ENCODE data around the gene CASKIN1. TPM values are rescaled to one million over a fixed set of nuclear protein-coding genes. Genes with fewer than 3 reads are reported as not detected.

CASKIN1 gene
- total and polyA plus RNA-seq, 8 donors: 0.61 to 2.1 (median 1.1) TPM

DNA sequence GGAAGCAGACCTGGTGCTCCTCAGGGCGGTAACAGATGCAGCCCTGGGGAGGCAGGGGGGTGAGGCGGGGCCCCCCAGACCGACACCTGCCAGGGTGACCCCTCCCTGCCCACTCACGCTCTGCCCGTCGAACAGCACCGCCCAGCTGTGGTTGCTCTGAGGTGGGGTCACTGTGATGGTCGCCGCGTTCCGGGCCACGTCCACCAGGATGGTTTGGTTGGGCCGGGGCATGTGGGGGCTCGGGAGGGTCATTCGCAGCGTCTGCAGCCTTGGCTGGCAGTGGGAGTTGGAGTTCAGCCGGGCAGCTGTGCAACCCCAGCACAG lies 13.6 kb upstream of the CASKIN1 start:
- FAIRE-seq (no peak), DNase-seq (peak in 3 of 6 donors; percentile 41 to 76 (median 53)), ATAC-seq (no peak)
- Histone ChIP-seq H3K27ac (no peak overlapping the region), H3K9me3 (no peaks in the 10 kb centered on the region), H3K4me3 (no peak overlapping the region), H3K27me3 (no peaks in the 10 kb centered on the region), H3K4me1 (peaks cover 12 to 25% (median 18%) of the 10 kb centered on the region in 3 donors), H3K36me3 (peaks cover 0 to 23% (median 5%) of the 10 kb centered on the region in 3 donors)
- TF ChIP-seq, protein P1, sequence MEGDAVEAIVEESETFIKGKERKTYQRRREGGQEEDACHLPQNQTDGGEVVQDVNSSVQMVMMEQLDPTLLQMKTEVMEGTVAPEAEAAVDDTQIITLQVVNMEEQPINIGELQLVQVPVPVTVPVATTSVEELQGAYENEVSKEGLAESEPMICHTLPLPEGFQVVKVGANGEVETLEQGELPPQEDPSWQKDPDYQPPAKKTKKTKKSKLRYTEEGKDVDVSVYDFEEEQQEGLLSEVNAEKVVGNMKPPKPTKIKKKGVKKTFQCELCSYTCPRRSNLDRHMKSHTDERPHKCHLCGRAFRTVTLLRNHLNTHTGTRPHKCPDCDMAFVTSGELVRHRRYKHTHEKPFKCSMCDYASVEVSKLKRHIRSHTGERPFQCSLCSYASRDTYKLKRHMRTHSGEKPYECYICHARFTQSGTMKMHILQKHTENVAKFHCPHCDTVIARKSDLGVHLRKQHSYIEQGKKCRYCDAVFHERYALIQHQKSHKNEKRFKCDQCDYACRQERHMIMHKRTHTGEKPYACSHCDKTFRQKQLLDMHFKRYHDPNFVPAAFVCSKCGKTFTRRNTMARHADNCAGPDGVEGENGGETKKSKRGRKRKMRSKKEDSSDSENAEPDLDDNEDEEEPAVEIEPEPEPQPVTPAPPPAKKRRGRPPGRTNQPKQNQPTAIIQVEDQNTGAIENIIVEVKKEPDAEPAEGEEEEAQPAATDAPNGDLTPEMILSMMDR (IDR thresholded peaks at IDR 0.05): no peak
- 92 to 95% methylated on average over 17 of the region's 17 CpGs for WGBS, 2 donors
- intact Hi-C loops (cut with DNase I): no loop called here

DNA sequence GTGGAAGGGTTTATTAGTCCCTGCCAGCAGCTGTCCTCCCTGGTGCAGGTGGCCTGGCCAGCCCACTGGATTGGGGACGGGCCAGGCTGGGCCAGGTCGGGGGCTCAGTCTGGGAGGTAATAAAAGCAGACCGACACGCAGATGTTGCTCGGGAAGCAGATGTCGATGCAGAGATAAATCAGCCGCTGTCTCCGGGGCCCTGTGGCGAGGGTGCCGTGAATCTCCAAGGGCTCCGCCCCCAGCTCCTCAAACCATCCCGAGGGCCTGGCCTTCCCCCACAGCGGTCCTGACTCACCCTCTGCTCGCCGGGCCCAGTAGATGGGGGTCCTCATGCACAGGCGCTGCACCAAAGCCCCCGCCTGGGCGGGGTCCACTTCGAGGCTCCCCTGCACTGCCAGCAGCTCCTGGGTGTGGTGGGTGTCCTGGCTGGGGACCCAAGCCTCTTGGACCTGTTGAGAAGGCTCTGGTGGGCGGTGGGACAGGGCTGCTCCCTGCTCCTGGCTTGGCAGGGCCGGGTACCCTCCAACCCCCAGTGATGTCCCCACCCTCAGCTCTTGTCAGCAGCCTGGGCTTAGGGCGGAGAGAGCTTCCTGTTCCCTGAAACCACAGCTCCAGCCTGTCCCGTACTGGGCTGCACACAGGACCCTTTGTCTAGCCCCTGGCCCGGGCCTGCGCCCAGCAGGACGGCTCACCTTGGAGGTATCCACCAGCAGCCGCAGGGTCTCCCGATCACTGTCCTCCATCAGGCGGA lies 13.0 kb upstream of the CASKIN1 start:
- H3K9me3 ChIP-seq: no peaks in the 10 kb centered on the region
- H3K36me3 ChIP-seq: peaks cover 0 to 23% (median 5%) of the 10 kb centered on the region in 3 donors
- TF ChIP-seq, protein P1 (IDR thresholded peaks at IDR 0.05): no peak
- H3K4me1 ChIP-seq: peaks cover 12 to 29% (median 18%) of the 10 kb centered on the region in 3 donors
- peak in 2 of 6 donors; percentile 45 to 74 for DNase-seq
- no peaks in the 10 kb centered on the region for H3K27me3 ChIP-seq
- no peak overlapping the region for H3K4me3 ChIP-seq
- ATAC-seq: no peak
- intact Hi-C loops (cut with DNase I): no loop called here
- 92 to 93% methylated on average over 28 to 29 of the region's 29 CpGs for WGBS, 2 donors
- no peak for FAIRE-seq
- H3K27ac ChIP-seq: no peak overlapping the region

DNA sequence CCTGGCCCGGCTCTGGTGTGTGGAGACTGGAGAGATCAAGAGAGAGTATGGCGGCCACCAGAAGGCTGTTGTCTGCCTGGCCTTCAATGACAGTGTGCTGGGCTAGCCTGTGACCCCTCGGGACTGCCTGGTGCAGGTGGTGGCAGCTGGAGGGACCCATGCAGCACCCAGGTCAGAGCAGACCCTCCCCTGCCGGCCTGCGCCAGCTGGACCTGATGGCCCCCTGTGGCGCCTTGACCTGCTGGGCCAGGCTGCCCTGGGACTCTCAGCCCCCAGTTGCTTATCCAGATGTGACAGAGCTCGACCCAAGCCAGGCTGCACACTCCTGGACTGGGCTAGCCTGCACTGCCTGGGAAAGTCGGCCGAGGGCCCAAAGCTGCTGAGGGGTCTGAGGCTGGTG lies 12.4 kb upstream of the CASKIN1 start:
- 93 to 96% methylated on average over 9 of the region's 9 CpGs for WGBS, 2 donors
- no peak overlapping the region for H3K4me3 ChIP-seq
- DNase-seq (peak in 2 of 6 donors; percentile 41 to 75), ATAC-seq (no peak), FAIRE-seq (no peak)
- H3K27me3 ChIP-seq: no peaks in the 10 kb centered on the region
- TF ChIP-seq, protein P1 (IDR thresholded peaks at IDR 0.05): no peak
- intact Hi-C loops (cut with DNase I): no loop called here
- no peak overlapping the region for H3K27ac ChIP-seq
- H3K36me3 ChIP-seq: peaks cover 0 to 23% (median 5%) of the 10 kb centered on the region in 3 donors
- no peaks in the 10 kb centered on the region for H3K9me3 ChIP-seq
- H3K4me1 ChIP-seq: peaks cover 8 to 26% (median 17%) of the 10 kb centered on the region in 3 donors

DNA sequence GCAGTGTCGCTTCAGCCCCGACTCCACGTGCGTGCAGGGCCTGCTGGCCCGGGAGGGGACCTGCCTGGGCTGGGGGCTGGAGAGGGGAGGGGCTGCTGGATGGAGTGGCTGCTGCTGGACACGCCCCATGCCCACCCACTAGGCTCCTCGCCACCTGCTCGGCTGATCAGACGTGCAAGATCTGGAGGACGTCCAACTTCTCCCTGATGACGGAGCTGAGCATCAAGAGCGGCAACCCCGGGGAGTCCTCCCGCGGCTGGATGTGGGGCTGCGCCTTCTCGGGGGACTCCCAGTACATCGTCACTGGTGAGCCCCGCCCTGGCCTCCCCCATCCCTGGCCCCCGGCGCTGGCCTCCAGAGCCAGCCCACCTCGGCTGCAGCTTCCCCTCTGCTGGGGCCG lies 11.9 kb upstream of the CASKIN1 start:
- peak in 2 of 6 donors; percentile 52 to 78 for DNase-seq
- no peak for ATAC-seq
- WGBS, 2 donors: 83 to 88% methylated on average over 19 to 23 of the region's 23 CpGs
- TF ChIP-seq, protein P1 (IDR thresholded peaks at IDR 0.05): no peak
- H3K4me3 ChIP-seq: no peak overlapping the region
- intact Hi-C loops (cut with DNase I): no loop called here
- peaks cover 5 to 22% (median 12%) of the 10 kb centered on the region in 3 donors for H3K4me1 ChIP-seq
- no peak for FAIRE-seq
- no peaks in the 10 kb centered on the region for H3K9me3 ChIP-seq
- H3K27ac ChIP-seq: no peak overlapping the region
- H3K27me3 ChIP-seq: no peaks in the 10 kb centered on the region
- H3K36me3 ChIP-seq: peaks cover 0 to 23% (median 5%) of the 10 kb centered on the region in 3 donors

DNA sequence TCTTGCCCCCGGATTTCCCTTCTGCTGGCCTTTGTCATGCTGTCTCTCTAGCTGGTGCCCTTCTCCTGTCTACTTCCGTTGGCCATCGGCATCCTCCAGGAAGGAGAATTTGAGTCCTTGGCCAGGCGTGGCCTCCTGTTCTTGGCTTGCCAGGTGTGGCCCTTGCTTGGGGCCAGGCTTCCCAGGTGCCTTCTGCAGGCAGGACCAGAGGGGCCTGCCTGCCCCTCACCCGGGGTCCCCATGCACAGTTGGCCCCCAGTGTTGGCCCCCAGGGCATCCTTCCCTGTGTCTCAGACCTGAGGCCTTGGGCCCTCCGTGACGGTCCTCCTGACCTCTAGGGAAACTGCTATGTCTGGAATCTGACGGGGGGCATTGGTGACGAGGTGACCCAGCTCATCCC lies 11.5 kb upstream of the CASKIN1 start:
- 91 to 94% methylated on average over 9 of the region's 9 CpGs for WGBS, 2 donors
- no peaks in the 10 kb centered on the region for H3K27me3 ChIP-seq
- no peak overlapping the region for H3K27ac ChIP-seq
- H3K4me1 ChIP-seq: peaks cover under 1 to 18% (median 8%) of the 10 kb centered on the region in 3 donors
- peaks cover 0 to 23% (median 5%) of the 10 kb centered on the region in 3 donors for H3K36me3 ChIP-seq
- no peaks in the 10 kb centered on the region for H3K9me3 ChIP-seq
- intact Hi-C loops (cut with DNase I): no loop called here
- TF ChIP-seq, protein P1 (IDR thresholded peaks at IDR 0.05): no peak
- FAIRE-seq: no peak
- DNase-seq: peak in 1 of 6 donors; percentile 66
- H3K4me3 ChIP-seq: no peak overlapping the region
- ATAC-seq: no peak

Data from pancreas (tissue), 10 donors.